Hematopoietic multipotent progenitor cell treated with erythropoietin and hydrocortisone succinate and interleukin-3 and kit ligand, for 6 days (in vitro differentiated cells): ENCODE results near the gene PRLHR.

Experiments used
- DNase-seq: peaks from one replicate; pipeline ENCODE4 v3.0.0-alpha.2; 2015

PRLHR gene

GRCh38 chr10:118557946-118558345, 37.5 kb downstream of the PRLHR start:
- no peak for DNase-seq

GRCh38 chr10:118551535-118552100, 43.8 kb downstream of the PRLHR start:
- peak; percentile 2 for DNase-seq

DNA sequence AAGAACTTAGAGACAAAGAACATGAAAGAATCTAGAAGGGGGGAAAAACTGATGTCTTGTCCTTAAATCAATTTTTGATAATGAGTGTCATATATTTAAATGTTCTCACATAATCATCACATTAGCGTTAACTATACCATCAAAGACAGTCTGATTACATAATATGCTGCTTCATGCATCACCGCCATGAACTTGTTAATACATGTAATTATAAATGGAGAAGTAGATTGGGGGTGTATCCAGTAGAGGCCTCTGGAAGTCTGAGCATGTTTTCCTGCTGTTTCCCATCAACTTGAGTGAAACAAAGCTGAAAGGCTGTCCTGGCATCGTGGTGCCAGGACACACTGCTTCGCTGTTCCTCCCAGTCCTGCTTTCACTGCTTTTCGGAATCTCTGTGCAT, 48.2 kb downstream of the PRLHR start:
- DNase-seq = no peak

DNA sequence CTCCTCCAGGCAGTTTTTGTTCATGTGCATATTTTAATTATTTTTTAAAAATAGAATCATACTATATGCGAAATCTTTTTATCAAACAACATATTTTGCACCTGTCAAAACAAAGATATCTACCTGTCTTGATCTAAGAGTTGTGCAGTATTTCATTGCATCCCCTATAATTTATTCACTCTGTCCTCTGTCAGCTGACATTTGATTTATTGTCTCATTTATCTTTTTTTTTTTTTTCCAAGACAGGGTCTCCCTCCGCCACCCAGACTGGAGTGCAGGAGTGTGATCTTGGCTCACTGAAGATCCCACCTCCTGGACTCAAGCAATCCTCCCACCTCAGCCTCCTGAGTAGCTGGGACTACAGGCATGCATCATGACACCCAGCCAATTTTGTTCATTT, 49.0 kb downstream of the PRLHR start:
- DNase-seq = no peak

DNA sequence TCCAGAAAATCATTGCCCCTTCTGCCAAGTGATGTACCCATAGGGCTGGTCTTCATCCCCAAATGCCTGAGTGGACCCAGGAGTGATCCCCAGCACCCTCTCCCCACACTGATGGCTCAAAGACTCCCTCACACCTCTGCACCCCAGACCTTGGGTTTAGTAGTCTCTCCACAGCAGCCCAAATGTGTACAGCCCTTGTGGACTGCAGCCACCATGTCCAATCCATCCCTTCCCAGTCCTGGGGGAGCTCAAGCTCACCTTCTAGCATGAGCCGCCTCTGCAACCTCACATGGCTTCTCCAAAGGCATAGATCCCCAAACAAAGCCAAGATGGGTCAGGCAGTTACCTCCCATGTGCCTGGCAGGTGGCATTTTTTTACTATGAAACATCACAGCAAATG, 50.1 kb downstream of the PRLHR start:
- no peak for DNase-seq

DNA sequence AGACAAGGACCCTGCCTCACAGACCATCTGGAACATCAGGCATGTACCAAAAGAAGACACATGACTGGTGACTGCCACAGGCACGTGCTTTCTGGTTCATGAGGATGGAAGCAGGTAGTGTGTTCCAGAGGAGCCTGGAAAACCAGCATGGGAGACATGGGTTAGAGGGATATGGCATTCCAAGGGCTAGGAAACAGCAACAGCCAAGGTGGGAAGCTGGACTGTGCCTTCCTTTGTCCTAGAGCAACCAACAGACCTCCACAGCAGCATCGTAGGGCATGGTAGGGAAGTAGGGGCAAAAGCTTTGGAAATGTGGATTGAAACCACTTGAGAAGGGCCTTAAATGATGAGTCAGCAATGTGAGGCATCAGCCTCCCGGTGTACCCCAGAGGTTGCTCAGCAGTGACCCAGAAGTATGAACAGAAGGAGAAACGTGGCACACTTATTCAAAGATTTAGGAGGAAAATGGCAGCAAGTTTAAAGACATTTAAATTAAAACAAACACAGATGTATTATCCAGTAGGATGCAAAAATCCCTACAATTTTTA, 51.0 kb downstream of the PRLHR start:
- no peak for DNase-seq

DNA sequence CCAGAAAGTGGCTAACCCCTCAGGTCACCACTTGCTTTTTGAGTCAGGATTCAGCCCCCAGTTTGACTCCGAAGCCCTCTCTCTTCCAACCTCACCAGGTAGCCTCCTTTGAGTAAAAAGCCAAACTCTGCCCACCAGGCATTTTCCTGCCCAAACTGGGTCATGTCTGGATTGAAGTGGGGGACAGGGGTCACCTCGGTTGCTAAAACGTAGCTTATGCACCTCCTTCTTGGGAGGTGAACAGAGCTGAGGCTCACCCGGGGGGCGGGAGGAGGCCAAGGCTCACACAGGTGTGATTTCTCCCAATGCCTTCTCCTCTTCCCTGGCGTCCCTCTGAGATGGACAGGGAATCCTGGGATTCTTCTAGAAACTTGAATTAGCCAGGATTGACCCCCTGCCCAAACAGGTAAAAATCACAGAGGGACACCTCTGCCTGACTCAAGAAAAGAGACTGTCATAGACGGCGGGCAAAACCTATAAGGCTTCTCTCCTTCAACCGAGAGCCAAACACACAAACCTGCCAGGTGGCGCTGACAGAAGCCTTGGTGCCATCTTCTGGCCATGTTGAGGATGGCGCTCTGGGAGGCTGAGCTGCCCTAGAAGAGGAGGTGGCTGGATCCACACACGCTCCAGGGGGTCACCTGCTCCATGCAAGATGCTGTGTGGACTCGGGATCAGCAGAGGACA, 51.6 kb downstream of the PRLHR start:
- peak; percentile 64 for DNase-seq

DNA sequence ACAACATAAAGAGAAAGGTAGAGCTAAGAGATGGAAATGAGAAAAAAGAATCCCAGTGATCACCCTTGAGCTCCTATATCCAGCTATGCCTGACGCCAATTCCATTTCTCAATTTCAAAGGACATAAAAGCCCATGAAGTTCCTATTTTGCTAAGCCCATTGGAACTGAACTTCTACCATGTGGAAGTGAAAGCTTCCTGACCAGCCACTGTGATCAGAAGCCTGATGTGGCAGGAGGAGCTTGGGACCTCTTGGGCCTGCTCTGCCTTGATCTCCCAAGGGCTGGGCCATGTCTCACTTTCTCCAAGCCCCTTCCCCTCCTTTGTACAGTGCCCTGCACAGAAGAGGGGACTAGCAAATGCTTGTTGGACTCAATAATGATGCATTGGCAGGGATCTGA, 52.7 kb downstream of the PRLHR start:
- DNase-seq = no peak

DNA sequence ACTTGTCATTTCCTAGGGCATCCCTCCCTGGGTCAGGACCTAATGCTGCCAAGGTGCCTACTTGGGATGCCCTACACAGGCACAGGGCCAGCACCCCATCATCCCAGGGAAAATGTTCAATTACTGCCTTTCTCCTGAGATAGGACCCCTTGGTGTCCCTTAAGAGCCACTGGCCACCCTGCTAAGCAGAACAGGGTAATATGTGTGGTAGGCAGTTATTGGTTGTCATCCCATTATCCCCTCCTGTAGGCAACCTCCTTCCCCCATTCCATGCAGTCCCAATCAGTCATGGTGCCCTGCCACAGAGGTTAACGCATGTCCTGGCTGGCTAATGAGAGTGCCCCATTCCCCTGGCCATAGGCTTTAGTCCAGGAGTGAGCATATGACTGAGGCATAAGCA, 53.2 kb downstream of the PRLHR start:
- no peak for DNase-seq

DNA sequence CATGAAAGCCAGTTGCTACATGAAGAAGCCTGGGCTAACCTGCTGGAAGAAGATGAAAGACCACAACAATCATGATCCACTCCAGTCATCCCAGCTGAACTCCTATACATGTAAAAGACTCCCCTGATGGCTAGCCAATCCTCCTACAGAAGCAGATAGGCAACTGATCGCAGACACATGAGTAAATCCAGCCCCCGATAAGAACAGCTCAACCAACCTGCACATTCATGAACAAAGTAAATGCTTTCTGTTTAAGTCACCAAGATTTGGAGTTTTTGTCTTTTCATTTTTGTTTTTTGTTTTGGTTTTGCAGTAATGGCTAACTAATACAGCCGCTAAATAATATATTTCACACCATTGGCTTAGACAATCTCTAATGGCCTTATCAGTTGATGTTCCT, 53.7 kb downstream of the PRLHR start:
- DNase-seq = no peak
